SU-DHL-6 (cell line): Measurements from ENCODE around the gene MTCH1.
A peak's percentile ranks its signal among the peaks of the same experiment; 100 is the strongest.

Experiments used
- H2AFZ ChIP-seq: fragments of 200-600 bp; sonication (generic); 2 replicates; pipeline ENCODE4 v1.6.1; 2014; ENCODE audit warnings: low read depth, mild to moderate bottlenecking, moderate library complexity, mixed read lengths, antibody characterized with exemption, low read length; ENCODE audit not compliant: severe bottlenecking
- H3F3A ChIP-seq: fragments of 200-600 bp; shearing (Covaris generic); 2 replicates; pipeline ENCODE4 v1.6.0; 2016; ENCODE audit warnings: antibody characterized with exemption, mild to moderate bottlenecking; ENCODE audit not compliant: insufficient read depth
- H3K27ac ChIP-seq: fragments of 200-600 bp; sonication (generic); 2 replicates; pipeline ENCODE4 v1.5.1; 2016; ENCODE audit warnings: low read depth, mild to moderate bottlenecking, low read length, moderate library complexity, mixed read lengths
- H3K27me3 ChIP-seq: fragments of 200-600 bp; sonication (generic), shearing (Covaris generic); 2 replicates; pipeline ENCODE4 v1.6.0; 2014; ENCODE audit warnings: mild to moderate bottlenecking, low read length
- H3K36me3 ChIP-seq: fragments of 200-600 bp; sonication (generic); 2 replicates; pipeline ENCODE4 v1.6.1; 2014; ENCODE audit warnings: mild to moderate bottlenecking, low read length, mixed read lengths
- H3K4me2 ChIP-seq: fragments of 300-600, 200-600 bp; shearing (Covaris generic), sonication (generic); 2 replicates; pipeline ENCODE4 v1.6.0; 2014; ENCODE audit warnings: low read length, low read depth, mild to moderate bottlenecking; ENCODE audit not compliant: poor library complexity, severe bottlenecking
- H3K4me3 ChIP-seq: fragments of 200-600 bp; sonication (generic); 2 replicates; pipeline ENCODE4 v1.5.1; 2014; ENCODE audit warnings: antibody characterized with exemption, low read length, mild to moderate bottlenecking, mixed read lengths; ENCODE audit not compliant: insufficient read depth, poor library complexity, severe bottlenecking
- H3K79me2 ChIP-seq: fragments of 200-600 bp; sonication (generic); 2 replicates; pipeline ENCODE4 v1.6.1; 2014; ENCODE audit warnings: mild to moderate bottlenecking, low read length, moderate library complexity; ENCODE audit not compliant: insufficient read depth
- H3K9ac ChIP-seq: fragments of 200-600 bp; sonication (generic); 2 replicates; pipeline ENCODE4 v1.7.0; 2014; ENCODE audit warnings: mild to moderate bottlenecking, low read length
- H3K9me2 ChIP-seq: fragments of 200-600 bp; sonication (generic); replicated peaks from 2 replicates; pipeline ENCODE4 v1.6.1; 2014; ENCODE audit warnings: low read length; ENCODE audit not compliant: insufficient read depth
- H3K9me3 ChIP-seq: fragments of 200-600 bp; sonication (generic); 2 replicates; pipeline ENCODE4 v1.6.1; 2014; ENCODE audit warnings: low read length, mixed read lengths; ENCODE audit not compliant: insufficient read depth
- H4K20me1 ChIP-seq: fragments of 200-600 bp; sonication (generic); 2 replicates; pipeline ENCODE4 v1.6.1; 2014; ENCODE audit warnings: low read depth, mild to moderate bottlenecking, antibody characterized with exemption, low read length, moderate library complexity, mixed read lengths
- EZH2phosphoT487 ChIP-seq: fragments of 200-600 bp; sonication (generic), shearing (Covaris generic); conservative IDR thresholded peaks from 2 replicates; pipeline ENCODE4 v1.6.1; 2018; ENCODE audit warnings: mild to moderate bottlenecking, antibody characterized with exemption, low read length, moderate library complexity, mixed read lengths
- TF ChIP-seq, protein P1 (sequence below): fragments of 200-600 bp; sonication (generic); IDR thresholded peaks from one replicate; pipeline ENCODE4 v1.5.1; 2017; ENCODE audit warnings: antibody characterized with exemption, mild to moderate bottlenecking, low read length, moderate library complexity; ENCODE audit not compliant: insufficient read depth, poor library complexity, severe bottlenecking

MTCH1 gene

DNA sequence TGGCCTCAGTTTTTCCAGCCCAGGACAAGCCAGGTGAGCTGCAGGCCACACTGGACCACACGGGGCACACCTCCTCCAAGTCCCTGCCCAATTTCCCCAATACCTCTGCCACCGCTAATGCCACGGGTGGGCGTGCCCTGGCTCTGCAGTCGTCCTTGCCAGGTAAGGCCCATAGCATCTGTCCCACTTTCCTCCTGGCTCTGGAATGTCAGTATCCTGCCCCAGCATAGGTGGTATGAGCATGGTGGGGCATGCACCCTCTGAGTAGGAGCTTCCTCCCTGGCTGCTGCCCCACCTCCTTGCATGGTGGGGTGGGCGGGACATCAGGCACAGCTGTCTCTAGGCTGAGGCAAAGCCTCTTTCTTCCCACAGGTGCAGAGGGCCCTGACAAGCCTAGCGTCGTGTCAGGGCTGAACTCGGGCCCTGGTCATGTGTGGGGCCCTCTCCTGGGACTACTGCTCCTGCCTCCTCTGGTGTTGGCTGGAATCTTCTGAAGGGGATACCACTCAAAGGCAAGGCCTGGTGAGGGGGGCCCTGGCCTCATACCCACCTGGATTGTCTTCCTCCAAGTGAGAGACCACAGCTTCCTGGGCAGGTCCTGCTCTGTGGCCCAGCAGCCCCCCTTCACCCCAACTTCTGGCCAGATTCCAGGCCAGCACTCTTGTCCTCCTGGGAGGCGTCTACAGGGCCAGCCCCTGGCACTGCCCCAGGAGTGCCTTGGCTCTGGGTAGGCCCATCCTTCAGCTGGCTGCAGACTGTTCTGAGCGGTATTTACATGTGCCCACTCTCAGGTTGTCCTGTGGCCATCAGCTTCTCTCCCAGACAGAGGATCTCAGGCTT lies 22.3 kb downstream of the MTCH1 start:
- Histone ChIP-seq H3K27ac (no peak overlapping the region), H3K4me2 (peak overlapping the region; percentile 32), H2AFZ (no peak overlapping the region), H3K36me3 (no peaks in the 10 kb centered on the region), H3F3A (peaks cover 16% of the 10 kb centered on the region), H3K9me3 (no peaks in the 10 kb centered on the region), H4K20me1 (no peaks in the 10 kb centered on the region), H3K9me2 (no peaks in the 10 kb centered on the region), H3K79me2 (no peaks in the 10 kb centered on the region), H3K4me3 (no peak overlapping the region), H3K9ac (peak overlapping the region; percentile 5; the same call in 1 of the 2 replicates), H3K27me3 (no peaks in the 10 kb centered on the region)
- TF ChIP-seq, protein P1, sequence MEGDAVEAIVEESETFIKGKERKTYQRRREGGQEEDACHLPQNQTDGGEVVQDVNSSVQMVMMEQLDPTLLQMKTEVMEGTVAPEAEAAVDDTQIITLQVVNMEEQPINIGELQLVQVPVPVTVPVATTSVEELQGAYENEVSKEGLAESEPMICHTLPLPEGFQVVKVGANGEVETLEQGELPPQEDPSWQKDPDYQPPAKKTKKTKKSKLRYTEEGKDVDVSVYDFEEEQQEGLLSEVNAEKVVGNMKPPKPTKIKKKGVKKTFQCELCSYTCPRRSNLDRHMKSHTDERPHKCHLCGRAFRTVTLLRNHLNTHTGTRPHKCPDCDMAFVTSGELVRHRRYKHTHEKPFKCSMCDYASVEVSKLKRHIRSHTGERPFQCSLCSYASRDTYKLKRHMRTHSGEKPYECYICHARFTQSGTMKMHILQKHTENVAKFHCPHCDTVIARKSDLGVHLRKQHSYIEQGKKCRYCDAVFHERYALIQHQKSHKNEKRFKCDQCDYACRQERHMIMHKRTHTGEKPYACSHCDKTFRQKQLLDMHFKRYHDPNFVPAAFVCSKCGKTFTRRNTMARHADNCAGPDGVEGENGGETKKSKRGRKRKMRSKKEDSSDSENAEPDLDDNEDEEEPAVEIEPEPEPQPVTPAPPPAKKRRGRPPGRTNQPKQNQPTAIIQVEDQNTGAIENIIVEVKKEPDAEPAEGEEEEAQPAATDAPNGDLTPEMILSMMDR: no peak
- TF ChIP-seq EZH2phosphoT487: no peak

- Histone ChIP-seq H3K9me3 (no peaks in the 10 kb centered on the region), H3K4me2 (peak overlapping the region; percentile 32), H3K9ac (peak overlapping the region; percentile 5; the same call in 1 of the 2 replicates), H3K4me3 (no peak overlapping the region), H3K79me2 (no peaks in the 10 kb centered on the region), H3K36me3 (no peaks in the 10 kb centered on the region), H4K20me1 (no peaks in the 10 kb centered on the region), H3K9me2 (no peaks in the 10 kb centered on the region), H3K27ac (no peak overlapping the region), H2AFZ (peak overlapping the region; percentile 23), H3K27me3 (no peaks in the 10 kb centered on the region), H3F3A (peaks cover 16% of the 10 kb centered on the region)
- TF ChIP-seq, protein P1: no peak
- TF ChIP-seq EZH2phosphoT487: no peak
Observed at GRCh38 chr6:36962874-36963273, 23.1 kb downstream of the MTCH1 start.

DNA sequence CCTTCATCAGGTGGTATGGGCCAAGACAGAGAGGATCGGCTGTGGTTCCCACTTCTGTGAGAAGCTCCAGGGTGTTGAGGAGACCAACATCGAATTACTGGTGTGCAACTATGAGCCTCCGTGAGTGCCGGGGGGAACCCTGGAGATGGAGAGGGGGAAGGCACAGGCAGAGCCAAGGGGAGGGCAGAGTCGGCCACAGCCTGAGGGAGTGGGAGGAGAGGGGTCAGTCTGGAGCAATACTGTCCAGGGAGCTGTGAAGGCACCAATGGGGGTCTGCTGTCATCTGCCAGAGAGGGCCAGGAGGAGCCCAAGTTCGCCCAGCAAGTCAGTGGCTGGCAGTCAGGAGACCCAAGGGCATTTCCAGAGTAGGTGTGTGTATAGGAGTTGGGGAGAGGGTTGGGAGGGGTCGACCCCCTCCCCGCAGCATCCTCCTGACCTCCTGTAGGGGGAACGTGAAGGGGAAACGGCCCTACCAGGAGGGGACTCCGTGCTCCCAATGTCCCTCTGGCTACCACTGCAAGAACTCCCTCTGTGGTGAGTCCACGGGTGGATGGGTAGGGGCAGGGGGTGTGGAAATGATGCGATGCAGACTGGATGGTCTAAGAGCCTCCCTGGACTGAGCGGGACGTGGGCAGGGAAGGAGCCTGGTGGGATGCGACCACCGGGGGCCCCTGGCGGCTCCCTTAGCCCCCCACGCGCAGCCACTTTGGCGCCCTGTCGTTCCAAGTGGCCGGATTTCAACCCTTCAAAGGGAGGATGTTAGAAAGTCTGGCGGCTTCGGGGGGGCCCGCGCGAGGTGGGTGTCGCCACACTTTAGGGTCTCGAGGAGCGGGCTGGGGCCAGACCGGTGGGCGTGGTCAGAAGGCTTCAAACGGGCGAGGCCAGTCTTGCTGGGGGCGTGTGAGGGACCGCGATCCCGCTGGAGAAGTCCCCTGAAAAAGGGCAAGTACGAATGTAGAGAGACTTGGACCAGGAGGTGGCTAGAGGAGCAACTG lies 24.3 kb downstream of the MTCH1 start:
- no peaks in the 10 kb centered on the region for H3K79me2 ChIP-seq
- H3K9me3 ChIP-seq: no peaks in the 10 kb centered on the region
- no peaks in the 10 kb centered on the region for H3K36me3 ChIP-seq
- H4K20me1 ChIP-seq: no peaks in the 10 kb centered on the region
- no peak overlapping the region for H3K27ac ChIP-seq
- H3K9me2 ChIP-seq: no peaks in the 10 kb centered on the region
- no peak overlapping the region for H3K4me3 ChIP-seq
- no peaks in the 10 kb centered on the region for H3K27me3 ChIP-seq
- H2AFZ ChIP-seq: no peak overlapping the region
- H3K4me2 ChIP-seq: no peak overlapping the region
- H3F3A ChIP-seq: peaks cover 14% of the 10 kb centered on the region
- TF ChIP-seq, protein P1: no peak
- TF ChIP-seq EZH2phosphoT487: no peak
- H3K9ac ChIP-seq: no peak overlapping the region
